H7 (cell line): ENCODE measurements around the gene KCNQ1. TPM values are rescaled to one million over a fixed set of nuclear protein-coding genes. Genes with fewer than 3 reads are reported as not detected.

Experiments used
- DNase-seq: peaks from one replicate; pipeline ENCODE4 v3.0.0; 2012
- H3K27me3 ChIP-seq: 2 replicates; pipeline ENCODE4 v1.6.0; 2011; ENCODE audit warnings: mild to moderate bottlenecking, low read length; ENCODE audit not compliant: control insufficient read depth, insufficient read depth
- H3K36me3 ChIP-seq: replicated peaks from 2 replicates; pipeline ENCODE4 v1.5.1; 2011; ENCODE audit warnings: low read length; ENCODE audit not compliant: control insufficient read depth, insufficient read depth
- H3K4me3 ChIP-seq: 2 replicates; pipeline ENCODE4 v1.5.1; 2011; ENCODE audit warnings: low read depth, mild to moderate bottlenecking, control low read depth, low read length, moderate library complexity; ENCODE audit not compliant: insufficient read depth
- total RNA-seq: library from RNA; depleted of rRNA; stranded (reverse); fragments of >200 nt; shearing (Covaris generic); gene quantifications from 2 replicates; pipeline ENCODE4 v1.2.3, GENCODE V29; 2014; rRNA removed

The KCNQ1 gene, protein sequence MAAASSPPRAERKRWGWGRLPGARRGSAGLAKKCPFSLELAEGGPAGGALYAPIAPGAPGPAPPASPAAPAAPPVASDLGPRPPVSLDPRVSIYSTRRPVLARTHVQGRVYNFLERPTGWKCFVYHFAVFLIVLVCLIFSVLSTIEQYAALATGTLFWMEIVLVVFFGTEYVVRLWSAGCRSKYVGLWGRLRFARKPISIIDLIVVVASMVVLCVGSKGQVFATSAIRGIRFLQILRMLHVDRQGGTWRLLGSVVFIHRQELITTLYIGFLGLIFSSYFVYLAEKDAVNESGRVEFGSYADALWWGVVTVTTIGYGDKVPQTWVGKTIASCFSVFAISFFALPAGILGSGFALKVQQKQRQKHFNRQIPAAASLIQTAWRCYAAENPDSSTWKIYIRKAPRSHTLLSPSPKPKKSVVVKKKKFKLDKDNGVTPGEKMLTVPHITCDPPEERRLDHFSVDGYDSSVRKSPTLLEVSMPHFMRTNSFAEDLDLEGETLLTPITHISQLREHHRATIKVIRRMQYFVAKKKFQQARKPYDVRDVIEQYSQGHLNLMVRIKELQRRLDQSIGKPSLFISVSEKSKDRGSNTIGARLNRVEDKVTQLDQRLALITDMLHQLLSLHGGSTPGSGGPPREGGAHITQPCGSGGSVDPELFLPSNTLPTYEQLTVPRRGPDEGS
- total RNA-seq = 0.18 and 0.48 TPM in 2 replicates

DNA sequence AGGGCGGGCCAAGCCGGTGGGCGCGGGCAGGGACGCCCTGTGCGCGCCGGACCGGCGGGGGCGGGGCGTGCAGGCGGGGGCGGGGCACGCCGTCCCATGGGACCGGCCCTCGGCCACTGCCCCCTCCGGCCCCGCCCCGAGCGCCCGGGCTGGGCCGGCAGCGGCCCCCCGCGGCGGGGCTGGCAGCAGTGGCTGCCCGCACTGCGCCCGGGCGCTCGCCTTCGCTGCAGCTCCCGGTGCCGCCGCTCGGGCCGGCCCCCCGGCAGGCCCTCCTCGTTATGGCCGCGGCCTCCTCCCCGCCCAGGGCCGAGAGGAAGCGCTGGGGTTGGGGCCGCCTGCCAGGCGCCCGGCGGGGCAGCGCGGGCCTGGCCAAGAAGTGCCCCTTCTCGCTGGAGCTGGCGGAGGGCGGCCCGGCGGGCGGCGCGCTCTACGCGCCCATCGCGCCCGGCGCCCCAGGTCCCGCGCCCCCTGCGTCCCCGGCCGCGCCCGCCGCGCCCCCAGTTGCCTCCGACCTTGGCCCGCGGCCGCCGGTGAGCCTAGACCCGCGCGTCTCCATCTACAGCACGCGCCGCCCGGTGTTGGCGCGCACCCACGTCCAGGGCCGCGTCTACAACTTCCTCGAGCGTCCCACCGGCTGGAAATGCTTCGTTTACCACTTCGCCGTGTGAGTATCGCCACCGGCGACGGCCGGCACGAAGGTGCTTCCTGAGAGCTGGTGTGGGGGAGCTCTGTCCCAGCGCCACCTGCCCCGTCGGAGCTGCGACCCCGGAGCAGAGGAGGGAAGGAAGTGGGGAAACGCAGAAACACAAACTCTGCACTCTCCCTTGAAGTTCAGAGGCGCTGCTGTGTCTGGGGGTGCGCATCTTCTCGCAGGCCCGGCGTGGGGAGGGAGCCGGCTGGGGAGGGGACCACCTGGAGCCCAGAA is at the start of gene KCNQ1:
Gene KCNQ1, plus strand, starts transcription at position 188 of the 925 bp plus-strand sequence. Its CDS starts 91 bp downstream, at position 279.
- Histone ChIP-seq H3K27me3 (peaks cover 45% of the 10 kb centered on the region), H3K36me3 (no peaks in the 10 kb centered on the region), H3K4me3 (peak within 1 kb of the TSS; percentile 39)
- DNase-seq = peak; percentile 100

DNA sequence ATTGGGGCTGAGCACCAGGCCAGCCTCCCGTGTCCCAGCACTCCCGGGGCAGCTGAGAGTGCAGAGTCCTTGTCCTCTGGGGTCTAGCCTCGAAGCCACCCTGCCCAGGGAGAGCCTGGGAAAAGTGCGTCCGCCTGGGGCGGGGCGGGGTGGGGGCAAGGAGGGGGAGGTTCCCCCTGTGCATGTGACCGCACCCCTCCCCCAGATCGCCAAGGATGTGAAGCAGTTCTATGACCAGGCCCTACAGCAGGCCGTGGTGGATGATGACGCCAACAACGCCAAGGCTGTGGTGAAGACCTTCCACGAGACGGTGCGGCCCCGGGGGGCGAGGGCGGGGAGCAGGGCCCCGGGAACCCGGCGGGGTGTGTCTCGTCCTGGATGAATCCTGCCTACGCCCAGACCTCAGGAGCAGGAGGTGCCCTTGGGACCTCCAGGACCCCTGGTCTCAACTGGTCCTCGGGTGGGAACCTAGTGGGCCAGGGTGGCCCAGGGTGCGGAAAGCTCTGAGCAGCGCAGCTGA is 49.5 kb upstream of the KCNQ1 start:
- peaks cover 4% of the 10 kb centered on the region for H3K36me3 ChIP-seq
- H3K4me3 ChIP-seq = no peak overlapping the region
- DNase-seq = no peak
- no peaks in the 10 kb centered on the region for H3K27me3 ChIP-seq

DNA sequence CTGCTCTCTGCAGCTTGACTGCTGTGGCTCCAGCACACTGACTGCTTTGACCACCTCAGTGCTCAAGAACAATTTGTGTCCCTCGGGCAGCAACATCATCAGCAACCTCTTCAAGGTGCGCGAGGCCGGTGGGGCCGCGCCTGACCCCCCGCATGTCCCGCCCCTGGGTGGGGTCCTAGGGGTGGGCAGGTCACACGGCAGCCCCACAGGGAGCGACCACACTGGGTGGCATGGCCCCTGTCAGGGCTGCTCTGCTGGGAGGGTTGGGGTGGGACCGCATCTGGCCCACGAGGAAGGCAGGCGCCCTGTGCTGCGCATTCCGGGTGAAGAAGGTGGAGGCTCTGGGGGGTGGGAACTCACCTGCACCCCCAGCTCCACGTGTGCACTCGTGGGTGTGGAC is 49.0 kb upstream of the KCNQ1 start:
- DNase-seq = no peak
- Histone ChIP-seq H3K36me3 (peaks cover 4% of the 10 kb centered on the region), H3K4me3 (no peak overlapping the region), H3K27me3 (no peaks in the 10 kb centered on the region)

DNA sequence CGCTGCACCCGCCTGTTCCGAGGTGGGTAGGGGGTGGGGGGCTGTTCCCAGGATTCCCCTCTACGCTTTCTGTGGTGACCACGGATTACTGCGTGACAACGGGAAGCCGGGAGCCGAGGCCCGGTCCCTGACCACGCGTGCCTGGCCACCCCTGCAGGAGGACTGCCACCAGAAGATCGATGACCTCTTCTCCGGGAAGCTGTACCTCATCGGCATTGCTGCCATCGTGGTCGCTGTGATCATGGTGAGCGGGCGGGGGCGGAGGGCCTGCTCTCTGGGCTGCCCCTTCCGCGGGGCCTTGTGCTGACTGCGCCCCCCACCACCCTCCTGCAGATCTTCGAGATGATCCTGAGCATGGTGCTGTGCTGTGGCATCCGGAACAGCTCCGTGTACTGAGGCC is 48.3 kb upstream of the KCNQ1 start:
- no peaks in the 10 kb centered on the region for H3K27me3 ChIP-seq
- no peak for DNase-seq
- peaks cover 4% of the 10 kb centered on the region for H3K36me3 ChIP-seq
- no peak overlapping the region for H3K4me3 ChIP-seq

DNA sequence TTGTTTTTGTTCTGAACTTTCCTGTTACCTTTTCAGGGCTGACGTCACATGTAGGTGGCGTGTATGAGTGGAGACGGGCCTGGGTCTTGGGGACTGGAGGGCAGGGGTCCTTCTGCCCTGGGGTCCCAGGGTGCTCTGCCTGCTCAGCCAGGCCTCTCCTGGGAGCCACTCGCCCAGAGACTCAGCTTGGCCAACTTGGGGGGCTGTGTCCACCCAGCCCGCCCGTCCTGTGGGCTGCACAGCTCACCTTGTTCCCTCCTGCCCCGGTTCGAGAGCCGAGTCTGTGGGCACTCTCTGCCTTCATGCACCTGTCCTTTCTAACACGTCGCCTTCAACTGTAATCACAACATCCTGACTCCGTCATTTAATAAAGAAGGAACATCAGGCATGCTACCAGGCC is 47.8 kb upstream of the KCNQ1 start:
- peaks cover 4% of the 10 kb centered on the region for H3K36me3 ChIP-seq
- no peak overlapping the region for H3K4me3 ChIP-seq
- no peaks in the 10 kb centered on the region for H3K27me3 ChIP-seq
- no peak for DNase-seq

DNA sequence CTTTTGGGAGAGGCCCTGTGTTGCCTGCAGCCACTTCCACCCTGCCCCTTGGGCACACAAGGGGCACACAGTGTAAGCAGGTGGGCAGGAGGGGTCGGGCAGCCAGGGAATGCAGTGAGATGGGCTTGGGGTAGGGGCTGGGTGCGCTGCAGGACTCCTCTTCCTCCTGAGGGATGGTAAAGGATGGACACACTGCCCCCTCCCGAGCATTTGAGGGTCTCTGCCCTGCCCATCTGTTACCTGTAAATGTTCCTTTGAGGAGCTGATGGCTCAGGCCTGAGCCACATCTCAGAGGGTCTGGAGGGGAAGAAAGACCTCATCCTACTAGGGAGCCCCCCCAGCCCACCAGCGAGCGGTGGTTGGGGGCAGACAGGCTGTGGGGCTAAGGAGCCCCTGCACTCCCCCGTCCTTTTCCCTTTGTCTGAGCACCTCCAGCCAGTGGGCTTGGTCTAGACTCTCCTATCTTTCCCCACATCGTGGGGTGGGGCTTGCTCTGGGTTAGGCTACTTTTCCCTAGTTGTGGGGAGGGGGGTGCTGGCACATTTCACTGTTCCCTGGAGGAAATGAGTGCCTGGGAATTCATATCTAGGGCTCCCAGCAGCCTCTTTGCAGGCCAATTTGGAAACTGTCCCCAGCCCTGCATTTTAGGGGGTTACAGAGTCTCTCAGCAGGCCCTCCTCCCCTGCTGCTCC is 46.0 kb upstream of the KCNQ1 start:
- Histone ChIP-seq H3K27me3 (no peaks in the 10 kb centered on the region), H3K4me3 (no peak overlapping the region), H3K36me3 (peaks cover 6% of the 10 kb centered on the region)
- peak; percentile 71 for DNase-seq

DNA sequence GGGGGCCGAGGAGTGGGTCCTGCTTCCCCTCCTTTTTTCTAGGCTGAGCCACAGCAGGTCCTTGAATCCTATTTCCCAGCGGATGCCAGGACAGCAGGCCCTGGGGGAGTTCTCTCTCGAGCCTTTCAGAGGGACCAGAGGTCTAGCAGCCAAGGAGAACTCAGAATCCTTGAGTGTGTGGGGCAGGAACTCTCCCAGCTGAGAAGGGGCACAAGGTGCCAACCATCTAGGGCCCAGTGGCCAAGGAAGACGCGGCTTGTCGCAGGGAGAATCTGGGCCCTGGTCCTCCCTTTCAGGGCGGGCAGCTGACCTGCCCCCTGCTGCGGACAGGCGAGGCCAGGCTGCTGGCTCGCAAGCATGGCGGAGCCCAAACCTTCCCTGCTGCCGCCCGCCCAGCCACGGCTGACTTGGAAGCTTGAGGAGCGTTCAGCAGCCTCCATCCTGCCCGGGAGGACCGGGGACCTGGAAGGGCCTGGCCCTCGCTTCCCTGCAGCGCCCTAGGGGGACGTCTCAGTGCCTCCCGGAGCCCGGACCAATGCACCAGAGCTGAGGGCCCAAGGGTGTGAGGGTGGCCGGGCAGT is 45.2 kb upstream of the KCNQ1 start:
- peak; percentile 89 for DNase-seq
- peak overlapping the region; percentile 76 for H3K4me3 ChIP-seq
- H3K36me3 ChIP-seq = peaks cover 6% of the 10 kb centered on the region
- H3K27me3 ChIP-seq = no peaks in the 10 kb centered on the region

DNA sequence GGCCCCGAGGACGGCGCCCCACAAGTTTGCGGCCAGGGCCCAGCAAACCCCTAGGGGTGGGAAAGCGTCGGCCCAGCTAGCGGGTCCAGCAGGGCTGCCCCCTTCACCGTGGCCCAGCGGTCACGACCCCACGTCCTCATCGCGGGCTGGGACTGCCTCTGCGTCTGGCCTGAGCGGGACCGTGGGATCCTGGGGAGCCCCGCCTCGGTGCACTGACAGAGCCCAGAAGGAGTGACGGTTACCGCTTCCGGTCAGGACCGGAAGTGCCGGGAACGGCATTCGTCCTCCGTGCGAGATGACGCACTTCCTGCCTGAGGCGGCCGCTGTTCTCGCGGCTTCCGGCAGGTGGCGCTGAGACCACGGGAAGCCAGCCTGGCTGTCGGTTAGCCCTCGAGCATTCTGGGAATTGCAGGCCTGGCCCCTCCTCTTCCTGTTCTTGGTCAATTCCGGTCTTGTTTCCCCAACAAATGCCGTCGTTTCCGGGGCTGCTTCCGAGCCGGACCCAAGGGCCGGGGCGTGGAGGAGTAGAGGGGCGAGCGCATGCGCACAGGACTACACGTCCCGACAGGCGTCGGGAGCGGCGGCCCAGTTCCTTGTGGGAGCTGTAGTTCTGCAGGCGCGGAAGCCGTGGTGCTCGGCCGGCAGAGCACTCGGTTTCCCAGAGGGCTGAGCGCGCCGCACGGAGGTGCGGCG is 44.6 kb upstream of the KCNQ1 start, which contains the start of gene TSSC4:
Gene TSSC4, plus strand, starts transcription at position 682 of the 693 bp plus-strand sequence. CDS start 1,884 bp downstream, outside the sequence.
- peak within 1 kb of the TSS; percentile 99 for H3K4me3 ChIP-seq
- H3K27me3 ChIP-seq = no peaks in the 10 kb centered on the region
- peak; percentile 100 for DNase-seq
- peaks cover 6% of the 10 kb centered on the region for H3K36me3 ChIP-seq

DNA sequence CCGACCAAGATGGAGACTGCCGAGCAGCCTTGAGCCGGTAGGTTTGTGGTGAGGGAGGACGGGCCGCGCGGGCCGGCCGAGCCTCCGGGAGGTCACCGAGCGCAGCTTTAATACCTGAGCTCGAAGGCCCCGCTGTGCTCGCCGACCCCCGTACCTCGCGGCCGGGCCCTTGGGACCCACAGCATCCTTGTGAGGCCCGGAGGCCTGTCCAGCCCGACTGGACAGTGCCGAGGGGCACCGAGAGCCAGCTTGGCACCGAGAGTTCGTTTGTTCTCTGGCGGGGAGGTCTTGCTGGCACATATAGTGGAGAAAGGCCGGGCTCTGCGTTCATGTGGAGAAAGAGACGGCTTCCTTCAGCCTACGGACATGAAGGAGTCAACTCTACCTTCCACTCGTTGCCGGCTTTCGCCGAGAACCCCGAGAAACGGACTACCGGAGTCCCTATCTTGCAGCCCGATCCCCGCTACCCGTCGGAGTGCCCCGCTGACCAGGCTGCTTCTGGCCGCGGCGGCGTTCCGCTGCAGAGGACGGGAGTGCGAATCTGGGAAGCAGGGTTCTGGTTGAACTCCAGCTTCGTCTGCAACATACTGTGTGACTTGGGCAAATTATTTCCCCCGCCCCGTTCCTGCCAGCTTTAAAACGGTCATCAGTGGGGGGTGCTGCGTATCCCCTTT is 43.9 kb upstream of the KCNQ1 start:
- Histone ChIP-seq H3K36me3 (peaks cover 3% of the 10 kb centered on the region), H3K27me3 (no peaks in the 10 kb centered on the region), H3K4me3 (peak overlapping the region; percentile 99)
- DNase-seq = no peak

DNA sequence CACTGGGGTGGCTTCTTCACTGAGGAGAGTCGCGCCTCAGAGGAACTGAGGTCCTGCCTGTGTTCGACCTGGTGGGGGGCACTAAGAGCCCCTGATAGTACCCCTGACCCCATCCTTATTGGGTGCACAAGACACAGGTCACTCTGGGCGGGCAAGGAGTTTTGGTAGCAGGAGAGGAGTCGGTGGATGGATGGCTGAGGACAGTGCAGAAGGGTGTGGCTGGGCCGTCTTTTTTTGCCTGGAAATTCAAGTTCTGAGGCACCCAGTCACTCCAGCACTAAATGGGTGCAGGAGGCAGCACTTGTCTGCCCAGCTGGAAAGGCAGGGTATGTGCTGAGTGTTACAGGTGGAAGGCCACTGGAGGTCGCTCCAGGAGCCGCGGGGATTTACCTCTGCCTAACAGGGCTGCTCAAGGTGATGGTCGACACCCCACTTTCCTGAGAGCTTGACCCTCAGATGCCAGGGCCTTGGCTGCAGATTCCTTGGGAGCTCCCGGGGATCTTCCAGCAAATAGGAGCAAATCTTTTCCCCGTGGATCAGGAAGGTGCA is 43.3 kb upstream of the KCNQ1 start:
- no peaks in the 10 kb centered on the region for H3K27me3 ChIP-seq
- DNase-seq = no peak
- peak overlapping the region; percentile 99 for H3K4me3 ChIP-seq

DNA sequence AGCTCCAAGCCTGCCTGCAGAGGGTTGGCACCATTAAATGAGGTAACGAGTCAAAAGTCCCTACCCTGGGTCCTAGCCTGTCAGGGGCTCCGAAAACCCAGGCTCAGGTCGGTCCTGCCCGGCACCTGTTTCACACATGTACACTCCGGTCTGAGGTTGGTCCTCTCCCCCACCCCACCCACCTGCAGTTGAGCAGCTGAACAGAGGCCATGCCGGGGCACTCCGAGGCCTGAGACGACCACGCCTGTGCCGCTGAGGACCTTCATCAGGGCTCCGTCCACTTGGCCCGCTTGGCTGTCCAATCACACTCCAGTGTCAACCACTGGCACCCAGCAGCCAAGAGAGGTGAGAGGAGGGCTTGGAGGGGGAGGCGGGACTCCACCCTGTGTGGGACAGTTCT is 42.7 kb upstream of the KCNQ1 start:
- peaks cover 3% of the 10 kb centered on the region for H3K36me3 ChIP-seq
- no peak overlapping the region for H3K4me3 ChIP-seq
- H3K27me3 ChIP-seq = no peaks in the 10 kb centered on the region
- DNase-seq = no peak

More for the DNA sequence above, 43.3 kb upstream of the KCNQ1 start:
- H3K36me3 ChIP-seq = peaks cover 3% of the 10 kb centered on the region

DNA sequence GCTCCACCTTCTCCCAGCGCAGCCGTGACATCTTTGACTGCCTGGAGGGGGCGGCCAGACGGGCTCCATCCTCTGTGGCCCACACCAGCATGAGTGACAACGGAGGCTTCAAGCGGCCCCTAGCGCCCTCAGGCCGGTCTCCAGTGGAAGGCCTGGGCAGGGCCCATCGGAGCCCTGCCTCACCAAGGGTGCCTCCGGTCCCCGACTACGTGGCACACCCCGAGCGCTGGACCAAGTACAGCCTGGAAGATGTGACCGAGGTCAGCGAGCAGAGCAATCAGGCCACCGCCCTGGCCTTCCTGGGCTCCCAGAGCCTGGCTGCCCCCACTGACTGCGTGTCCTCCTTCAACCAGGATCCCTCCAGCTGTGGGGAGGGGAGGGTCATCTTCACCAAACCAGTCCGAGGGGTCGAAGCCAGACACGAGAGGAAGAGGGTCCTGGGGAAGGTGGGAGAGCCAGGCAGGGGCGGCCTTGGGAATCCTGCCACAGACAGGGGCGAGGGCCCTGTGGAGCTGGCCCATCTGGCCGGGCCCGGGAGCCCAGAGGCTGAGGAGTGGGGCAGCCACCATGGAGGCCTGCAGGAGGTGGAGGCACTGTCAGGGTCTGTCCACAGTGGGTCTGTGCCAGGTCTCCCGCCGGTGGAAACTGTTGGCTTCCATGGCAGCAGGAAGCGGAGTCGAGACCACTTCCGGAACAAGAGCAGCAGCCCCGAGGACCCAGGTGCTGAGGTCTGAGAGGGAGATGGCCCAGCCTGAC is 41.7 kb upstream of the KCNQ1 start:
- no peak overlapping the region for H3K4me3 ChIP-seq
- DNase-seq = no peak
- H3K27me3 ChIP-seq = no peaks in the 10 kb centered on the region
- H3K36me3 ChIP-seq = peaks cover 2% of the 10 kb centered on the region
